ENCODE measurements around the gene TMEM270.

TMEM270 gene

GRCh38 chr7:73904219-73905137 lies 43.5 kb downstream of the TMEM270 start:
- in situ Hi-C loops (cut with MboI; ENCODE audit: low sequenced_read_pairs), result no loop called here

- in situ Hi-C loops (cut with MboI; ENCODE audit: low sequenced_read_pairs), result no loop called here
Measured at GRCh38 chr7:73905360-73905759, 44.4 kb downstream of the TMEM270 start.

- in situ Hi-C loops (cut with MboI; ENCODE audit: low sequenced_read_pairs), result no loop called here
Measured at GRCh38 chr7:73906874-73907273, 45.9 kb downstream of the TMEM270 start.

- in situ Hi-C loops (cut with MboI; ENCODE audit: low sequenced_read_pairs), result no loop called here
Measured at GRCh38 chr7:73907554-73908122, 46.7 kb downstream of the TMEM270 start.

GRCh38 chr7:73908123-73908611 lies 47.2 kb downstream of the TMEM270 start:
- in situ Hi-C loops (cut with MboI; ENCODE audit: low sequenced_read_pairs), result no loop called here

- in situ Hi-C loops (cut with MboI; ENCODE audit: low sequenced_read_pairs), result no loop called here
Measured at GRCh38 chr7:73909051-73909941, 48.3 kb downstream of the TMEM270 start.

- in situ Hi-C loops (cut with MboI; ENCODE audit: low sequenced_read_pairs), result no loop called here
Measured at GRCh38 chr7:73909996-73910395, 49.0 kb downstream of the TMEM270 start.

GRCh38 chr7:73912223-73912622 lies 51.3 kb downstream of the TMEM270 start:
- in situ Hi-C loops (cut with MboI; ENCODE audit: low sequenced_read_pairs), result no loop called here
